ENCODE data around the gene KRT7.

KRT7 gene

GRCh38 chr12:52242442-52243258 lies 9.6 kb downstream of the KRT7 start:
- Histone ChIP-seq H3K79me2 (ENCODE audit: insufficient read depth, low read length) (no peaks in the 10 kb centered on the region), H3F3A (ENCODE audit: insufficient read depth, low read length) (no peaks in the 10 kb centered on the region), H3K27me3 (ENCODE audit: insufficient read depth, low read length) (no peaks in the 10 kb centered on the region), H2AFZ (ENCODE audit: low read length) (no peak overlapping the region), H4K20me1 (ENCODE audit: insufficient read depth, low read length) (no peaks in the 10 kb centered on the region), H3K9ac (ENCODE audit: low read length) (no peak overlapping the region), H3K9me2 (ENCODE audit: low read depth, low read length) (no peaks in the 10 kb centered on the region), H3K36me3 (ENCODE audit: insufficient read depth, low read length) (no peaks in the 10 kb centered on the region), H3K4me1 (ENCODE audit: insufficient read depth, low read length, severe bottlenecking) (no peaks in the 10 kb centered on the region), H3K27ac (ENCODE audit: low read depth, low read length, poor library complexity, severe bottlenecking) (no peak overlapping the region), H3K9me3 (ENCODE audit: low read length) (no peaks in the 10 kb centered on the region), H3K4me3 (ENCODE audit: low read depth, low read length, poor library complexity, severe bottlenecking) (no peak overlapping the region), H3K4me2 (ENCODE audit: low read length) (no peak overlapping the region)
- TF ChIP-seq CTCF (IDR thresholded peaks at IDR 0.05; ENCODE audit: low read length) (no peak), EZH2 (IDR thresholded peaks at IDR 0.05; ENCODE audit: borderline replicate concordance, low read length) (no peak)

DNA sequence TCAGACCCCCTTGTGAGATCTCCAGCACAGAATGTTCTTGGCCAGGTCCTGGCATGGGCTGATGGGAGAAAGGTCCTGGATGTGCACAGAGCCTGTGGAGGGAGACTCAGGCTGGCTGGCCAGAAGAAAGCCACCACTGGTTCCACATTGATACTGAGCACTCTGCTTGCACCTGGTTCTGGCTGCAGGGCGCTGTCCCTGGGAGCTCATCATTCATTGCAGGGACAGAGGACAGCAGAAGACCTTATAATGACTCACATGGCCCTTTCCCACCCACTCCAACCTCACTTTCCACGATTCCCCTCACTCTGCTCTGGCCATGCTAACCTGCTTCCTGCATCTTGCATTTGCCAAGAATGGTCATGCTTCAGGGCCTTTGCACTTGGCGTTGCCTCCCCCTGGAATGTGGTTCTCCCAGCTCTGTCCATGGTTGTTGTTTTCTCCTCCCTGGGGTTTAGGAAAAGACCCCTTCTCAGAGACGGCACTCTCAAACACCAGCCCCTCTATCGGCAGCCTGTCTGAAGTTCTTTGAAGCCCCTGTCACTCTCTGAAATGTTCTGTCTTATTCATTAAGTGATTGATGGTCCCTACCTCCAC lies 10.3 kb downstream of the KRT7 start:
- H3K4me2 ChIP-seq (ENCODE audit: low read length), result no peak overlapping the region
- H3K79me2 ChIP-seq (ENCODE audit: insufficient read depth, low read length), result no peaks in the 10 kb centered on the region
- H2AFZ ChIP-seq (ENCODE audit: low read length), result no peak overlapping the region
- H3K9me2 ChIP-seq (ENCODE audit: low read depth, low read length), result no peaks in the 10 kb centered on the region
- H3K4me3 ChIP-seq (ENCODE audit: low read depth, low read length, poor library complexity, severe bottlenecking), result no peak overlapping the region
- TF ChIP-seq EZH2 (IDR thresholded peaks at IDR 0.05; ENCODE audit: borderline replicate concordance, low read length) (no peak), CTCF (IDR thresholded peaks at IDR 0.05; ENCODE audit: low read length) (no peak)
- no peak overlapping the region for H3K27ac ChIP-seq (ENCODE audit: low read depth, low read length, poor library complexity, severe bottlenecking)
- no peaks in the 10 kb centered on the region for H4K20me1 ChIP-seq (ENCODE audit: insufficient read depth, low read length)
- no peaks in the 10 kb centered on the region for H3F3A ChIP-seq (ENCODE audit: insufficient read depth, low read length)
- no peaks in the 10 kb centered on the region for H3K36me3 ChIP-seq (ENCODE audit: insufficient read depth, low read length)
- no peaks in the 10 kb centered on the region for H3K27me3 ChIP-seq (ENCODE audit: insufficient read depth, low read length)
- H3K9me3 ChIP-seq (ENCODE audit: low read length), result no peaks in the 10 kb centered on the region
- H3K9ac ChIP-seq (ENCODE audit: low read length), result no peak overlapping the region
- no peaks in the 10 kb centered on the region for H3K4me1 ChIP-seq (ENCODE audit: insufficient read depth, low read length, severe bottlenecking)

- Histone ChIP-seq H3K36me3 (ENCODE audit: insufficient read depth, low read length) (no peaks in the 10 kb centered on the region), H3F3A (ENCODE audit: insufficient read depth, low read length) (no peaks in the 10 kb centered on the region), H3K9me2 (ENCODE audit: low read depth, low read length) (no peaks in the 10 kb centered on the region), H3K27me3 (ENCODE audit: insufficient read depth, low read length) (no peaks in the 10 kb centered on the region), H3K4me1 (ENCODE audit: insufficient read depth, low read length, severe bottlenecking) (no peaks in the 10 kb centered on the region), H3K9ac (ENCODE audit: low read length) (no peak overlapping the region), H3K4me2 (ENCODE audit: low read length) (no peak overlapping the region), H4K20me1 (ENCODE audit: insufficient read depth, low read length) (no peaks in the 10 kb centered on the region), H3K9me3 (ENCODE audit: low read length) (no peaks in the 10 kb centered on the region), H3K79me2 (ENCODE audit: insufficient read depth, low read length) (no peaks in the 10 kb centered on the region), H3K4me3 (ENCODE audit: low read depth, low read length, poor library complexity, severe bottlenecking) (no peak overlapping the region), H3K27ac (ENCODE audit: low read depth, low read length, poor library complexity, severe bottlenecking) (no peak overlapping the region), H2AFZ (ENCODE audit: low read length) (no peak overlapping the region)
- no peak for TF ChIP-seq EZH2 (IDR thresholded peaks at IDR 0.05; ENCODE audit: borderline replicate concordance, low read length)
- TF ChIP-seq CTCF (IDR thresholded peaks at IDR 0.05; ENCODE audit: low read length), result no peak
Measured at GRCh38 chr12:52243856-52244614, 11.0 kb downstream of the KRT7 start.

Data from OCI-LY1 (cell line).